ENCODE data around the gene TBC1D22A. TPM values are rescaled to one million over a fixed set of nuclear protein-coding genes. Genes with fewer than 3 reads are reported as not detected.

TBC1D22A gene
- polyA plus RNA-seq, 4 donors: 17.7 to 26.4 (median 21.0) TPM

DNA sequence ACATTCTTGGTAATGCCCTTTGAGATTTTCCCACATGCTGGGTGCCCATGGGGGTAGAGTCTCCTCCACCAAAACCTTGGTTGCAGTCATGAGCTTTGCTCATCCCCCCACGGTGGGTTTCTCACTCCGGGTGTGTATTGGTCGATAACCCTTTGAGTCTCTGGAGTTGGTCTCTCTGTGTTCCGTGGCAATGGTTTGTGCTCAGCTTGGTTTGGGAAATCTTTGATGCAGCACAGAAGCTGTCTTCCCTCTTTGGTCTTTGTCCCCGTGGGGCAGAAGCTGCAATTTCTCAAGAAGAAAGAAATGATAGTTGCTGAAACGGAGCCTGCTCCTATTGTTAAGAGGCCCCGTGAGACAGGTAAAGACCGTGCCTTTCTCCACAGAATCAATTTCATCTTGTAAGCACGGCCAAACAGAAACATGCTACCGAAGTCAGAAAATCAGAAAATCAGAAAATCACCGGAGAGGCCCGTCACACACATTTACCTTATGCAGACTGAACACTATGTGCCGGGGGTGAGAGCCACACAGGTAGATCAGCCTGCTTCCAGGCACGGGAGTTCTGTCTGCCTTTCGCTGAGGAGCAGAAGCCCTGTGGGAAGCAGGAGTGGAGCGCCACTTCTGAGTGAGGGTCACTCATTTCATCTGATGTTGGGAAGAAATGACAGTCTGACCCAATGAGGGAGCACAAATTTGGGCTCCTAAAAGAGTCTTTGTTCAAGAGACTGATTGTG lies 186.1 kb downstream of the TBC1D22A start:
- Histone ChIP-seq H3K27me3 (ENCODE audit: control insufficient read depth in 3 of 3, insufficient read depth in 3 of 3, low read length in 3 of 3) (no peaks in the 10 kb centered on the region), H3K4me3 (ENCODE audit: low read depth in 1 of 3, low read length in 3 of 3) (no peak overlapping the region), H3K9me3 (ENCODE audit: control insufficient read depth in 2 of 2, insufficient read depth in 1 of 2, low read depth in 1 of 2, low read length in 1 of 2) (peaks cover 0 to 1% of the 10 kb centered on the region in 2 donors), H3K27ac (ENCODE audit: low read depth in 1 of 3, low read length in 2 of 3) (no peak overlapping the region), H3K4me1 (ENCODE audit: control insufficient read depth in 3 of 3, insufficient read depth in 2 of 3, low read depth in 1 of 3, low read length in 2 of 3) (no peaks in the 10 kb centered on the region), H3K36me3 (ENCODE audit: control insufficient read depth in 3 of 3, insufficient read depth in 2 of 3, low read depth in 1 of 3, low read length in 3 of 3) (peaks cover 0 to 20% (median 5%) of the 10 kb centered on the region in 3 donors)
- FAIRE-seq: no peak
- WGBS, 3 donors: 94 to 96% (median 96%) methylated on average over 16 of the region's 16 CpGs
- no peak for DNase-seq

DNA sequence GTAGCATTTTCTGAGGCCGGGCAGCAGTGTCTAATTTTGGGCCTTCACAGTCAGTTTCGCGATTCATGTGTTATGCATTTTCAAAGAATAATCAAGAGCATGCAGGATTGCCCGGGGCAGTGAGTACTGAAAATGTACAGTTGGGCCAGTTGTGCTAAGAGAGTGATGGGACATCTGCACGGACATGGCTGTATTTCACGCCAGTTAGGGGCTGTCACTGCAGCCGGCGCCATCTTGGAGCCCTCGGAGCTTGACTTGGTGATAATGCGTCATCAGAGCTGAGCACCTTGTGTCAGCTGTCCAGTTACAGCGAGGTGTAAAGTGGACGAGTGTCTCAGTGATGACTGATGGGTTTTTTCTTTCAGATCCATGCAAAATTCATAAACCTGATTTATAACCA lies 188.9 kb downstream of the TBC1D22A start:
- Histone ChIP-seq H3K9me3 (ENCODE audit: control insufficient read depth in 2 of 2, insufficient read depth in 1 of 2, low read depth in 1 of 2, low read length in 1 of 2) (no peaks in the 10 kb centered on the region), H3K27me3 (ENCODE audit: control insufficient read depth in 3 of 3, insufficient read depth in 3 of 3, low read length in 3 of 3) (no peaks in the 10 kb centered on the region), H3K4me3 (ENCODE audit: low read depth in 1 of 3, low read length in 3 of 3) (no peak overlapping the region), H3K27ac (ENCODE audit: low read depth in 1 of 3, low read length in 2 of 3) (no peak overlapping the region), H3K36me3 (ENCODE audit: control insufficient read depth in 3 of 3, insufficient read depth in 2 of 3, low read depth in 1 of 3, low read length in 3 of 3) (peaks cover 0 to 17% (median 5%) of the 10 kb centered on the region in 3 donors), H3K4me1 (ENCODE audit: control insufficient read depth in 3 of 3, insufficient read depth in 2 of 3, low read depth in 1 of 3, low read length in 2 of 3) (no peaks in the 10 kb centered on the region)
- 91 to 96% (median 93%) methylated on average over 12 of the region's 12 CpGs for WGBS, 3 donors
- DNase-seq (no peak), FAIRE-seq (no peak)

DNA sequence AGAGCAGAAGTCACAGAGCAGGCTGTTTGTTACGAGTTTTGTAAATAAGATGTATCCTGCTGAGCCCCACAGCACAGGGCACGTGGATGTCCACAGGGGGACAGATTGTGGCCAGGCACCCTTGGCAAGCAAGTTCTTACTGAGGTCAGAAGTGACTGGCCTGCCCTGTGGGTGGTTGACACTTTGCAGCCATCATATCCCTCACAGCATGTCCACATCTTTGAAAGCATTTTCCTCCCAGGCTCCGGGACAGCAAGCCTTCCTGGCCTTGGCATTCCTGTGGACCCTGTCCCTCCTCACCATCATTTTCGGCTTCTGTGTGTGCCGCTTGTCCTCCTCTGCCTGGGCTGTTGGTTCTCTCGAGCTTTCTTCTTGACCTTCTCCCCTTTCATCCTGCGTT lies 189.5 kb downstream of the TBC1D22A start:
- WGBS, 3 donors: 92 to 94% (median 93%) methylated on average over 7 of the region's 7 CpGs
- DNase-seq (no peak), FAIRE-seq (no peak)
- H3K27me3 ChIP-seq (ENCODE audit: control insufficient read depth in 3 of 3, insufficient read depth in 3 of 3, low read length in 3 of 3): no peaks in the 10 kb centered on the region
- no peak overlapping the region for H3K27ac ChIP-seq (ENCODE audit: low read depth in 1 of 3, low read length in 2 of 3)
- H3K4me3 ChIP-seq (ENCODE audit: low read depth in 1 of 3, low read length in 3 of 3): no peak overlapping the region
- H3K9me3 ChIP-seq (ENCODE audit: control insufficient read depth in 2 of 2, insufficient read depth in 1 of 2, low read depth in 1 of 2, low read length in 1 of 2): no peaks in the 10 kb centered on the region
- H3K36me3 ChIP-seq (ENCODE audit: control insufficient read depth in 3 of 3, insufficient read depth in 2 of 3, low read depth in 1 of 3, low read length in 3 of 3): peaks cover 0 to 21% (median 5%) of the 10 kb centered on the region in 3 donors
- no peaks in the 10 kb centered on the region for H3K4me1 ChIP-seq (ENCODE audit: control insufficient read depth in 3 of 3, insufficient read depth in 2 of 3, low read depth in 1 of 3, low read length in 2 of 3)

DNA sequence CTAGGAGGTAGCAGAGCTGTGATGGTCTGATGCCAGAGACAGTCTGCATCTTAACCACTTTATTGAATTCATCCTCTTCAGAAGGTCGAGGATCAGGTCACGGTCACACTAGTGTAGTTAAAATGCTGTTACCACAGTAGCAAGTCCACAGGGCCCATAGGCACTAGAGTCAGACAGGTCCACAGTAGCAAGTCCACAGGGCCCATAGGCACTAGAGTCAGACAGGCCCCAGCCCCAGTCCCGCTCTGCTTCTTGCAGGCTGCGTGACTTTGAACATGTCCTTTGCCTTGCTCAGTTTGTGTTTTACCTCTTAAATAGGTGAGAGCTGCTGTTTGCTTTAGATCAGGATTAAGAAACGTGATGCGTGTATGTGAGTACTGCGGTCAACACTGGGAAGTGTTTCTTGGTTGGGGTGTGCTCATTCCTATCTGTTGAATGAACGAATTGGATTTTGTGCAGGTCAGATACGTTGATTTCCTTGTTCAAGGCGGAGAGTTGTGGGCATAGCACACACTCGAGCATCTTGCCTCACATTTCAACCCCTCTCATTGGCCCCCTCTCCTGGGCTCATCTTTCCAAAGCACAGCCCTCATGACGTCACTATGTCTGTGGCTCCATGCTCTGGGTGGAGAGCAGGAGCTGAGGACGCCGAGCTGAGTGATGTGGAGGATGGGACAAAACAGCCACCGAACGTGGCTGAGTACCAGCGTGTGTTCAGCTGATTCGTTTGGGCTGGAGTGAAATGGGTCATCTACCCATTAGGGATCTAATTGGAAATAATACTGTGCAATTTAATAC lies 191.7 kb downstream of the TBC1D22A start:
- Histone ChIP-seq H3K4me3 (ENCODE audit: low read depth in 1 of 3, low read length in 3 of 3) (no peak overlapping the region), H3K9me3 (ENCODE audit: control insufficient read depth in 2 of 2, insufficient read depth in 1 of 2, low read depth in 1 of 2, low read length in 1 of 2) (no peaks in the 10 kb centered on the region), H3K4me1 (ENCODE audit: control insufficient read depth in 3 of 3, insufficient read depth in 2 of 3, low read depth in 1 of 3, low read length in 2 of 3) (no peaks in the 10 kb centered on the region), H3K36me3 (ENCODE audit: control insufficient read depth in 3 of 3, insufficient read depth in 2 of 3, low read depth in 1 of 3, low read length in 3 of 3) (peaks cover 0 to 17% (median 5%) of the 10 kb centered on the region in 3 donors), H3K27ac (ENCODE audit: low read depth in 1 of 3, low read length in 2 of 3) (no peak overlapping the region), H3K27me3 (ENCODE audit: control insufficient read depth in 3 of 3, insufficient read depth in 3 of 3, low read length in 3 of 3) (no peaks in the 10 kb centered on the region)
- DNase-seq: no peak
- 88 to 94% (median 94%) methylated on average over 18 of the region's 18 CpGs for whole genome bisulfite sequencing, 3 donors
- no peak for FAIRE-seq

DNA sequence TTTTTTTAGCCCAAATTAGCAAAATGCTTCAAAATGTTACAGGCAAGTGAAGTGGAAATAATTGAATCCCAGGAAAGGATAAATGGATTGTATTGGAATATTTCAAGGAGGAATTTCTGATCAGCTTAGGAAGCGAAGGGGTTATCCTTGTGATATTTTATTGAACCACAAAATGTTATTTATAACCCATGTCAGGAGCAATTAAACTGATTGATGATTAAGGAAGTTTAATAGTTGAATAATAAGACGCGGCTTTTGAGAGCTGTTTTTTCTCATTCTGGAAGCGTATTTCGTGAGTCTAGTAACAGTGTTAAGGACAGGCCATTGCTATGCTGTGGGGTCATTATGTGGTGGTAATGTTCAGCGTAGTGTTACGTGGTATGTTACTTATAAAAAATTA lies 192.3 kb downstream of the TBC1D22A start:
- 90 to 94% (median 91%) methylated on average over 7 of the region's 7 CpGs for WGBS, 3 donors
- no peaks in the 10 kb centered on the region for H3K9me3 ChIP-seq (ENCODE audit: control insufficient read depth in 2 of 2, insufficient read depth in 1 of 2, low read depth in 1 of 2, low read length in 1 of 2)
- no peak for FAIRE-seq
- no peaks in the 10 kb centered on the region for H3K4me1 ChIP-seq (ENCODE audit: control insufficient read depth in 3 of 3, insufficient read depth in 2 of 3, low read depth in 1 of 3, low read length in 2 of 3)
- no peak overlapping the region for H3K4me3 ChIP-seq (ENCODE audit: low read depth in 1 of 3, low read length in 3 of 3)
- no peak for DNase-seq
- no peaks in the 10 kb centered on the region for H3K27me3 ChIP-seq (ENCODE audit: control insufficient read depth in 3 of 3, insufficient read depth in 3 of 3, low read length in 3 of 3)
- H3K36me3 ChIP-seq (ENCODE audit: control insufficient read depth in 3 of 3, insufficient read depth in 2 of 3, low read depth in 1 of 3, low read length in 3 of 3): peaks cover 0 to 14% (median 2%) of the 10 kb centered on the region in 3 donors
- no peak overlapping the region for H3K27ac ChIP-seq (ENCODE audit: low read depth in 1 of 3, low read length in 2 of 3)

DNA sequence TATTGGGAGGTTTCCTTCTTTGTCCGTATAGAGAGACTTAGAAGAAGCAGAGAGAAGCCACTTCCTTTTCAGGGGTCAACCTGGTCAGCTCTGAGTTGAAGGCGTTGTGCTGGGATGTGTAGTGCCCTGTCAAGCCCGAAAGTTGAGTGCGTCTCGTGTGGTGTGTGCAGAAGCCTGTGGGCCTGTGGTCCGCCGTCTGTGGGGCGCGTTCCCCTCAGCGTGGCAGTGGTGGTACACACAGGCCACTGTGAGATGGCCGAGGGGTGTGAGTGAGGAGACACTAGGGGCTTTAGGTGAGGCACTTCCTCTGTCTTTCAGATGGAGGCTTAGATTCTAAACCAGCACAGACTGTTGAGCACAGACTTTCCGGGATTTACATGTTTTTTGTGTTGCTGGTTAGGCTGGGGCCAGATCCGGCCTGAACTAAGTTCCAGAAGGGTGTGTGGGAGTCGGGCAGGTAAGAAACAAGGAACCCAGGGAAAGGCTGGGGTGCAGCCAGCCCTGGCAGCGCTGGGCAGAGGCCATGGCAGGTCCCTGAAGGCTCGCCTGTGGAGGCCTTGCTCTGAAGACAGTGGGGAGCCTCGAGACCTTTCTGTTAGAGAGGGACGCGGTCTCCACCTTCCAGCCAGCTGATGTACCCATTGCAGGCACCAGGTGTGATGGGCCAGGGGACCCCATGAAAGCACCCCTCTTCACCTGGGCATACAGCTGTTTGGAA lies 194.2 kb downstream of the TBC1D22A start:
- Histone ChIP-seq H3K36me3 (ENCODE audit: control insufficient read depth in 3 of 3, insufficient read depth in 2 of 3, low read depth in 1 of 3, low read length in 3 of 3) (peaks cover 0 to 11% (median 2%) of the 10 kb centered on the region in 3 donors), H3K27me3 (ENCODE audit: control insufficient read depth in 3 of 3, insufficient read depth in 3 of 3, low read length in 3 of 3) (no peaks in the 10 kb centered on the region), H3K9me3 (ENCODE audit: control insufficient read depth in 2 of 2, insufficient read depth in 1 of 2, low read depth in 1 of 2, low read length in 1 of 2) (no peaks in the 10 kb centered on the region), H3K4me3 (ENCODE audit: low read depth in 1 of 3, low read length in 3 of 3) (no peak overlapping the region), H3K4me1 (ENCODE audit: control insufficient read depth in 3 of 3, insufficient read depth in 2 of 3, low read depth in 1 of 3, low read length in 2 of 3) (no peaks in the 10 kb centered on the region), H3K27ac (ENCODE audit: low read depth in 1 of 3, low read length in 2 of 3) (no peak overlapping the region)
- DNase-seq (no peak), FAIRE-seq (no peak)
- WGBS, 3 donors: 90 to 97% (median 95%) methylated on average over 19 of the region's 19 CpGs

DNA sequence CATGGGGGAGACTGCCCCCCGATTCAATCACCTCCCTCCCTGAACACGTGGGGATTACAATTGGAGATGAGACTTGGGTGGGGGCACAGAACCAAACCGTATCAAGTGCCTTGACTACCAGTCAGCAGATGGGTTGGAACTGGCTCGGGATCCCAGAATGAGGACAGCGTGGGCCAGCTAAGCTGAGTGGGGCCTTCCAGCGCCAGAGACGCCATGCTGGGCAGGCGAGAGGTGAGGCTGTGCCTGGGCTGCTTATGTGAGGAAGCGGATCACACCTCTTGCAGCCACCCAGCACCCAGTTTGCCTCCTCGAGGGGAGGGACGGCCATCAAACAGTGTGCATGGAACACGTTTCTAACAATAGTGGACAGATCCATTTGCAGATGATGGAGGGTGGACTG lies 195.1 kb downstream of the TBC1D22A start:
- WGBS, 3 donors: 94 to 96% (median 96%) methylated on average over 12 of the region's 12 CpGs
- H3K4me3 ChIP-seq (ENCODE audit: low read depth in 1 of 3, low read length in 3 of 3): no peak overlapping the region
- no peaks in the 10 kb centered on the region for H3K4me1 ChIP-seq (ENCODE audit: control insufficient read depth in 3 of 3, insufficient read depth in 2 of 3, low read depth in 1 of 3, low read length in 2 of 3)
- DNase-seq (no peak), FAIRE-seq (no peak)
- H3K27ac ChIP-seq (ENCODE audit: low read depth in 1 of 3, low read length in 2 of 3): no peak overlapping the region
- H3K36me3 ChIP-seq (ENCODE audit: control insufficient read depth in 3 of 3, insufficient read depth in 2 of 3, low read depth in 1 of 3, low read length in 3 of 3): peaks cover 0 to 6% (median 0%) of the 10 kb centered on the region in 3 donors
- no peaks in the 10 kb centered on the region for H3K27me3 ChIP-seq (ENCODE audit: control insufficient read depth in 3 of 3, insufficient read depth in 3 of 3, low read length in 3 of 3)
- H3K9me3 ChIP-seq (ENCODE audit: control insufficient read depth in 2 of 2, insufficient read depth in 1 of 2, low read depth in 1 of 2, low read length in 1 of 2): no peaks in the 10 kb centered on the region

DNA sequence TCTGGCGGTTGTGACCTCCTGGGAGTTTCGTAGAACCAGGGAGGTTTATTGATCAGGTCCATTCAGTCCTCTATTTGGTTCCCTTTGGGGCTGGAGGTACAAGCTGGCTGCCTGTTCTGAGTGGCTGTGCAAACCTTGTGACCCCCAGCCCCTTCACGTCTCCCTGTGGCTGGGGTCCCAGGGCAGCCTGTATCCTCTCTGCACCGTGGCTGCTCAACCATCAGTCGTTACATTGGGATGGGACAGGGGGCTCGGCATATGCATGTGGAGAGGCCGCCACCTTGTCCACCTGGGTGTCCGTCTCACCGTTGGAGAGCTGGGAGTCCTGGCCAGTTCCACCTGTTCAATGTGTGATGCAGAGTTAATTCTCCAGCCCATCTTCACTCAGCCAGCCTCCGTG lies 195.7 kb downstream of the TBC1D22A start:
- 87 to 92% (median 88%) methylated on average over 10 of the region's 10 CpGs for WGBS, 3 donors
- no peak for FAIRE-seq
- no peaks in the 10 kb centered on the region for H3K4me1 ChIP-seq (ENCODE audit: control insufficient read depth in 3 of 3, insufficient read depth in 2 of 3, low read depth in 1 of 3, low read length in 2 of 3)

More for the DNA sequence above, 195.7 kb downstream of the TBC1D22A start:
- Histone ChIP-seq H3K27me3 (ENCODE audit: control insufficient read depth in 3 of 3, insufficient read depth in 3 of 3, low read length in 3 of 3) (no peaks in the 10 kb centered on the region), H3K27ac (ENCODE audit: low read depth in 1 of 3, low read length in 2 of 3) (no peak overlapping the region), H3K36me3 (ENCODE audit: control insufficient read depth in 3 of 3, insufficient read depth in 2 of 3, low read depth in 1 of 3, low read length in 3 of 3) (peaks cover 0 to 6% (median 0%) of the 10 kb centered on the region in 3 donors), H3K4me3 (ENCODE audit: low read depth in 1 of 3, low read length in 3 of 3) (no peak overlapping the region), H3K9me3 (ENCODE audit: control insufficient read depth in 2 of 2, insufficient read depth in 1 of 2, low read depth in 1 of 2, low read length in 1 of 2) (no peaks in the 10 kb centered on the region)
- DNase-seq: no peak
